Measurements from ENCODE around the gene CFAP54. TPM values are rescaled to one million over a fixed set of nuclear protein-coding genes. Genes with fewer than 3 reads are reported as not detected.

CFAP54 gene
- polyA plus RNA-seq, 1 donor from 2014 or later: 0.13 TPM

- H3K27ac Mint-ChIP-seq: no peak overlapping the region
Measured at GRCh38 chr12:96892104-96892503, 402.7 kb downstream of the CFAP54 start.

DNA sequence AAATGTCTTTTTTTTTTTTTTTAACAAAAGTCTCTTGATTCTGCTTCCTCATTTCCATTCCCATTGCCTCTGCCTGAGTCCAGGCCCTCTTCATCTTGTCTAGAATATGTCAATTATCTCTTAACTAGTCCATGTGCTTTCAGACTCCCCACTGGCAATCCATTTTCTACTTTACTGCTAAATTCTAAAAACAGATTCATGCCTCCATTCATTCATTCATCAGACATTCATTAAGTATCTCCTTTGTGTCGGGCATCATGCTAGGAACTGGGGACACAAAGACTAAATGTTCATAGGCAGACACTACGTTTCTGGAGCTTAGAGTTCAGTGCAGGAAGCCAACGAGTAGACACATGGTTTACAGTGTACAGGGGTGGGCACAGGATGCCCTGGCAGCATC is 408.0 kb downstream of the CFAP54 start:
- H3K36me3 Mint-ChIP-seq: no peaks in the 10 kb centered on the region
- H3K27me3 Mint-ChIP-seq: peaks cover 4% of the 10 kb centered on the region
- H3K9me3 Mint-ChIP-seq: peaks cover 0 to 3% (median 2%) of the 10 kb centered on the region in 3 donors

More at GRCh38 chr12:96892104-96892503, 402.7 kb downstream of the CFAP54 start:
- Mint-ChIP-seq H3K27me3 (peaks cover 2% of the 10 kb centered on the region), H3K4me3 (no peak overlapping the region), H3K9me3 (peaks cover 0 to 3% (median 3%) of the 10 kb centered on the region in 3 donors), H3K36me3 (peaks cover 4% of the 10 kb centered on the region), H3K4me1 (peaks cover 0 to 2% (median 0%) of the 10 kb centered on the region in 3 donors)

DNA sequence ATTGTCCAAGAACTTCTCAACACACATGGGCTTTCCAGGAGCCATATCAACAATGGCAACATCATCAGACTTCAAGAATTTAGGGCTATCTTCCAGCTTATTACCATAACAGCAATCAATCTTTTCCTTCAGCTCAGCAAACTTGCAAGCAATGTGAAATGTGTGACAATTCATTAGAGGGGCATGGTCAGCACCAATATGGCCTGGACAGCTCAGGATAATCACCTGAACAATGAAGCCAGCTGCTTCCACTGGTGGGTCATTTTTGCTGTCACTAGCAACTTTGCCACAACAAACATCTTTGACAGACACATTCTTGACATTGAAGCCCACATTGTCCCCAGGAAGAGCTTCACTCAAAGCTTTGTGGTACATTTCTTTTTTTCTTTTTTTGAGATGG is 411.8 kb downstream of the CFAP54 start:
- Mint-ChIP-seq H3K4me3 (no peak overlapping the region), H3K36me3 (no peaks in the 10 kb centered on the region), H3K27ac (no peak overlapping the region), H3K9me3 (no peaks in the 10 kb centered on the region), H3K27me3 (peaks cover 4% of the 10 kb centered on the region), H3K4me1 (no peaks in the 10 kb centered on the region)

More for the DNA sequence above, 408.0 kb downstream of the CFAP54 start:
- H3K4me3 Mint-ChIP-seq: no peak overlapping the region
- H3K27ac Mint-ChIP-seq: no peak overlapping the region
- H3K4me1 Mint-ChIP-seq: no peaks in the 10 kb centered on the region

- H3K4me3 Mint-ChIP-seq: no peak overlapping the region
- H3K27me3 Mint-ChIP-seq: peaks cover 4% of the 10 kb centered on the region
- H3K4me1 Mint-ChIP-seq: peaks cover 0 to 4% (median 2%) of the 10 kb centered on the region in 3 donors
- no peaks in the 10 kb centered on the region for H3K36me3 Mint-ChIP-seq
- H3K27ac Mint-ChIP-seq: no peak overlapping the region
- no peaks in the 10 kb centered on the region for H3K9me3 Mint-ChIP-seq
Measured at GRCh38 chr12:96902076-96902475, 412.7 kb downstream of the CFAP54 start.

GRCh38 chr12:96906498-96906848 is 417.1 kb downstream of the CFAP54 start:
- no peaks in the 10 kb centered on the region for H3K9me3 Mint-ChIP-seq
- peaks cover 20 to 33% (median 26%) of the 10 kb centered on the region in 3 donors for H3K4me1 Mint-ChIP-seq
- H3K27ac Mint-ChIP-seq: peak overlapping the region; percentile 46 to 97 (median 92)
- H3K27me3 Mint-ChIP-seq: no peaks in the 10 kb centered on the region
- H3K36me3 Mint-ChIP-seq: no peaks in the 10 kb centered on the region
- H3K4me3 Mint-ChIP-seq: peak overlapping the region; percentile 82 to 97 (median 96)

- Mint-ChIP-seq H3K4me1 (peaks cover 22 to 36% (median 29%) of the 10 kb centered on the region in 3 donors), H3K4me3 (peak within 1 kb of the TSS; percentile 82 to 98 (median 97)), H3K27me3 (no peaks in the 10 kb centered on the region), H3K9me3 (no peaks in the 10 kb centered on the region), H3K27ac (peak within 1 kb of the TSS; percentile 46 to 97 (median 92)), H3K36me3 (no peaks in the 10 kb centered on the region)
Measured at GRCh38 chr12:96906849-96907670, 417.7 kb downstream of the CFAP54 start, which contains the start of gene NEDD1. NEDD1 (plus strand) TSS chr12:96907257; CDS start chr12:96909760, 2,503 bp downstream.

DNA sequence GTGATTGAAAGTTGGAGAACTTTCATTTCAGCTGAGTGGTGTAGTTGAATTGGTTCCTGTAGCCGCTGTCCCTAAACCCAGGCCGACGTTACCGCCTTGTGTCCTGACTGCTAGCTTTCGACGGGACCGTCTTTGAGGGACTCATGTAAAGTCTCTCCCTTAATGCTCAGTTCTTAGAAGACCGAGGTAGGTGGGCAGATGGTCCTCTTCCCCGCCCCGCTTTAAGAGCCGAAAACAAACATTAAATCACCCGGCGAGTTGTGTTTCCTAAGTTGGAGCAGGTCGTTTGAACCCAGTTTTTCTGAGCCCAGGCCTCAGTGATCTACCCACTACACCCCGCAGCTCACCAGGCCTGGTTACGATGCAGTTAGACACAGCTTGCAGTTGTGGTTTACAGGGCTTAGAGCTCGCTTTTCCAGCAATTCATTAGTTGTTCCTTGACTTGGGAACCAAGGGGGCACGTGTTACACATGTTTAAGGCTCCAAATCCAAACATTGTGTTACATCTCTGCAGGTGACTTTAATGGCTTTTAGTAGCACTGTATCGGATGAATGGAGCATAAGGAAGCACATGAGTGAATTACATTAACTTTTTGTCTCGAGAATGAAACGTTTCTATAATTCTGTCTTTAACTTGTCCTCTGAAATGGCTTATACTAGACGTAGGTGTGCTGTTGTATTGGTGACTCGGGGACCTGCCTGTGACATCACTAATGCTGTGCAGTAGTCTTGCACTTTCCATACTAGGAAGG is 418.5 kb downstream of the CFAP54 start:
- Mint-ChIP-seq H3K27me3 (no peaks in the 10 kb centered on the region), H3K36me3 (no peaks in the 10 kb centered on the region), H3K9me3 (no peaks in the 10 kb centered on the region), H3K4me1 (peaks cover 22 to 38% (median 30%) of the 10 kb centered on the region in 3 donors), H3K4me3 (peak overlapping the region; percentile 82 to 98 (median 97)), H3K27ac (peak overlapping the region; percentile 46 to 96 (median 92))

DNA sequence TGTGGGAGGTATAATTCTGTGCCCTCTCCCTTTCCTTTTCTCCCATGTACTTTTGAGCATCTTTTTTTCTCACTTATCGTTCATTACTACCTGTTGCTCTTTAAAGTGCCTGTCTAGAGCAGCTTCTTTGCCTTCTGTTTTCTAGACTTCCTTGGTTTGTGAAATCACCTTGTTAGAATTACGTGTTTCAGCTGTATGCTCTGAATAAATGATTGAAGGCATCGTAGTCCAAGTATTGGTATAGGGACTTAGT is 419.0 kb downstream of the CFAP54 start:
- Mint-ChIP-seq H3K27me3 (no peaks in the 10 kb centered on the region), H3K4me1 (peaks cover 22 to 38% (median 30%) of the 10 kb centered on the region in 3 donors), H3K9me3 (no peaks in the 10 kb centered on the region), H3K27ac (peak overlapping the region in 2 of 3 donors; percentile 46 to 96), H3K4me3 (peak overlapping the region; percentile 82 to 98 (median 97)), H3K36me3 (peaks cover 2% of the 10 kb centered on the region)

DNA sequence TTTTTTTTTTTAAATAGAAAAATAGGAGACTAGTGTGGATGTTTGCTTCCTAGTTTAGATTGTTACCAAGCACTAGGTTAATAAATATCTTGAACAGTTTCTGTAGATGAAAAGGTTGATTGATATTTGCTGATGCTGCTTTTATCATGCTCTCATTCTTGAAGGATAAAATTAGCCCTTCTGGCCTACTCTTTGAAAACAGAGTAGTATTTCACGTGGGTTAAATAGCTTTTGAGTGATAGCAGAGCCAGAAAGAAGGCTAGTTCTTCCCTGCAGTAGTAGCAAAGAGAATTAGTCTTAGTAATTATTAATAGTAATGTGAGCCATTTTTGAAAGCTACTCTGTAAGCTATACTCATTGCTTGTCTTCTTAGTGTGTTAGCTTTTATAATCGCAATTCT is 422.9 kb downstream of the CFAP54 start:
- Mint-ChIP-seq H3K4me1 (peaks cover 30 to 45% (median 34%) of the 10 kb centered on the region in 3 donors), H3K9me3 (peaks cover 0 to 3% (median 2%) of the 10 kb centered on the region in 3 donors), H3K27me3 (no peaks in the 10 kb centered on the region), H3K4me3 (no peak overlapping the region), H3K36me3 (peaks cover 6% of the 10 kb centered on the region), H3K27ac (no peak overlapping the region)

DNA sequence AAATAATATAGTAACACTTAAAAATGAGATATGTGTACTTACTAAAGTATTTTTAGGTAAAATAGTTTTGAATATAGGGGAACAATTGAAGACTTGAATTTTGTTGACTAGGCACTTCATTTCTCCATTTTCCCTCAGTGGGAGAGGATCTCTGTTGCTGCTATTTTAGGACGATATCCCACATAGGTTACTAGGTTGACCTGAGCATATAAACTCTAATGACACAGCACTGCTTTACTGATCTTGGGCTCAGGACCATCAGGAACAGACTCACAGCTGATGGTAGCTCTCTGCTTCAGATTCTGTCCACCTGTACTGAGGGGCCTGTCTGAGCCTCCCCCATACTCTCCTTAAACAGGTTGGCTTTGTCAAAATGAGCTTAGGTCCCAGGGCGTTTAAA is 423.6 kb downstream of the CFAP54 start:
- H3K27ac Mint-ChIP-seq: no peak overlapping the region
- no peak overlapping the region for H3K4me3 Mint-ChIP-seq
- H3K36me3 Mint-ChIP-seq: peaks cover 6% of the 10 kb centered on the region
- peaks cover 0 to 3% (median 2%) of the 10 kb centered on the region in 3 donors for H3K9me3 Mint-ChIP-seq
- peaks cover 28 to 41% (median 30%) of the 10 kb centered on the region in 3 donors for H3K4me1 Mint-ChIP-seq
- no peaks in the 10 kb centered on the region for H3K27me3 Mint-ChIP-seq

DNA sequence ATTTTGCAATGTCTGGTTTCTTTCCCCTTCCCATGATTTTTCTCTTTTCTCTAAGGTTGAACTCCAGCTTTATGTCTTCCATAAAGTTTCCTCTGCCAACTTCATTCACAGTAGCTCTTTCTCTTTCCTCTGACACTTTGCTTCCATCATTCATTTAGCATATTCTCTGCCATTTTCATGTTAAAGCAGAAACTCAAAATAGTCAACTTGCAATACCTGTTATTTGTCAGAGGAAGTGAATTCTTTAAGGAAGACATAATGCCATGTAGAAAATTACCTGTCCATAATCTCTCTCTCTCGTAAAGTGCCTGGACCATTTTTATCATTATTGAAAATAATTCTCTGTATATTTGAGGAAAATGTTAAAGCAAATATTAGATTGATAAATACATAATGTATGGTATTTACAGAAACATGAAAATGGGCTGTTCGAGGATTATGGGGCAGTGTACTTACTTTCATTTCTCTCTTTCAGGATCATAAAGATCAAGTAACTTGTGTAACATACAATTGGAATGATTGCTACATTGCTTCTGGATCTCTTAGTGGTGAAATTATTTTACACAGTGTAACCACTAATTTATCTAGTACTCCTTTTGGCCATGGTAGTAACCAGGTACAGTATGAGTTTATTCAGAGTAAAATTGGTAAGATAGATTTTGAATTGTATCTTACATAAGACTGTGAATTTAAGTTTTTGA is 430.3 kb downstream of the CFAP54 start:
- peaks cover 11 to 17% (median 14%) of the 10 kb centered on the region in 3 donors for H3K4me1 Mint-ChIP-seq
- H3K27me3 Mint-ChIP-seq: no peaks in the 10 kb centered on the region
- H3K36me3 Mint-ChIP-seq: peaks cover 25% of the 10 kb centered on the region
- peaks cover 2 to 6% (median 3%) of the 10 kb centered on the region in 3 donors for H3K9me3 Mint-ChIP-seq
- peak overlapping the region in 1 of 4 donors; percentile 28 for H3K4me3 Mint-ChIP-seq
- H3K27ac Mint-ChIP-seq: peak overlapping the region in 1 of 3 donors; percentile 87

Other genes with a start within 250 kb of the CFAP54 start
- 30.0 TPM for gene CDK17, start 89.1 kb upstream of the CFAP54 start, polyA plus RNA-seq